ENCODE measurements around the gene CFAP91. TPM values are rescaled to one million over a fixed set of nuclear protein-coding genes. Genes with fewer than 3 reads are reported as not detected.
"Not testable (repeated sequence)": the region's sequence is repeated elsewhere in the genome, so short reads cannot be mapped to it uniquely, and the experiment has no call there.

The CFAP91 gene
- total RNA-seq, 4 donors from 2014 or later: 11.4 to 23.7 (median 15.8) TPM

DNA sequence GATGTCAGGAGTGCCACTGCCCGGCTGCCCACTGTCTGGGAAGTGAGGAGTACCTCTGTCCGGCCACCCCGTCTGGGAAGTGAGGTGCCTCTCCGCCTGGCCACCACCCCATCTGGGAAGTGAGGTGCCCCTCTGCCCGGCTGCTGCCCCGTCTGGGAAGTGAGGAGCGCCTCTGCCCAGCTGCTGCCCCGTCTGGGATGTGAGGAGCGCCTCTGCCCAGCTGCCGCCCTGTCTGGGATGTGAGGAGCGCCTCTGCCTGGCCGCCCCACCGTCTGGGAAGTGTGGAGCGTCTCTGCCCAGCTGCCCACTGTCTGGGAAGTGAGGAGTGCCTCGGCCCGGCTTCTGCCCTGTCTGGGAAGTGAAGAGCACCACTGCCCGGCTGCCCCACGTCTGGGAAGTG is 28.9 kb upstream of the CFAP91 start:
- H3K4me3 ChIP-seq: no peak overlapping the region
- no peaks in the 10 kb centered on the region for H3K9me3 ChIP-seq
- H3K27me3 ChIP-seq: no peaks in the 10 kb centered on the region
- 86 to 95% methylated on average over 10 to 18 of the region's 18 CpGs for WGBS, 2 donors
- no peak for DNase-seq (ENCODE audit: low spot score in 2 of 2)
- peaks cover 0 to 46% (median 10%) of the 10 kb centered on the region in 3 donors for H3K36me3 ChIP-seq
- peaks cover 0 to 38% (median 13%) of the 10 kb centered on the region in 4 donors for H3K4me1 ChIP-seq
- H3K27ac ChIP-seq: no peak overlapping the region
- TF ChIP-seq CTCF (IDR thresholded peaks at IDR 0.05) (no peak), EP300 (IDR thresholded peaks at IDR 0.05) (no peak), POLR2A (IDR thresholded peaks at IDR 0.05) (no peak)

GRCh38 chr3:119675188-119675874 is 27.5 kb upstream of the CFAP91 start:
- Histone ChIP-seq H3K9me3 (no peaks in the 10 kb centered on the region), H3K27me3 (no peaks in the 10 kb centered on the region), H3K4me3 (no peak overlapping the region), H3K4me1 (peaks cover 0 to 28% (median 13%) of the 10 kb centered on the region in 4 donors), H3K36me3 (peaks cover 0 to 40% (median 4%) of the 10 kb centered on the region in 3 donors), H3K27ac (peak overlapping the region in 3 of 4 donors; percentile 91 to 96 (median 92))
- DNase-seq (ENCODE audit: low spot score in 2 of 2): no peak
- TF ChIP-seq POLR2A (IDR thresholded peaks at IDR 0.05): no peak
- TF ChIP-seq EP300 (IDR thresholded peaks at IDR 0.05): no peak
- TF ChIP-seq CTCF (IDR thresholded peaks at IDR 0.05): no peak
- WGBS, 2 donors: 73 to 93% methylated on average over 5 of the region's 5 CpGs

DNA sequence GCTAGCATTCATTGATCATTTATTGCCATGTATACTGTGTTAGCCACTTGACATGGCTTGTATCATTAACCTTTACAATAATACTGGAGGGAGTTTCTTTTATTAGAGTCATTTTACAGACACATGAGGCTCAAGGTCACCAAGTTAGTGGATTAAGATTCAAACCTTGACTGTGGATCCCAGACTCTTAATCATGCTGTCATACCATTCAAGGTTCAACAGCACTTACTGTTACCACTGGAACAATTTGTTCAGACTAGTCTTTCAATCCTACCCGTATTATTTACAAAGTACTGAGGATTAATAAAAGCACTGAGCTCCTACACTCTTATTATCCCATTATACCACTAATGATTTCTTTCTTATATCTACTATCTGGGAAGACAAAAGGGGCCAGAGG is 26.8 kb upstream of the CFAP91 start:
- Histone ChIP-seq H3K27me3 (no peaks in the 10 kb centered on the region), H3K36me3 (peaks cover 0 to 39% (median 4%) of the 10 kb centered on the region in 3 donors), H3K4me1 (peaks cover 0 to 26% (median 13%) of the 10 kb centered on the region in 4 donors), H3K9me3 (no peaks in the 10 kb centered on the region), H3K27ac (peak overlapping the region; percentile 91 to 96 (median 94)), H3K4me3 (peak overlapping the region; percentile 63 to 78 (median 68))
- no peak for DNase-seq (ENCODE audit: low spot score in 2 of 2)
- 53 to 68% methylated on average over 1 of the region's 1 CpG for WGBS, 2 donors
- no peak for TF ChIP-seq POLR2A (IDR thresholded peaks at IDR 0.05)

DNA sequence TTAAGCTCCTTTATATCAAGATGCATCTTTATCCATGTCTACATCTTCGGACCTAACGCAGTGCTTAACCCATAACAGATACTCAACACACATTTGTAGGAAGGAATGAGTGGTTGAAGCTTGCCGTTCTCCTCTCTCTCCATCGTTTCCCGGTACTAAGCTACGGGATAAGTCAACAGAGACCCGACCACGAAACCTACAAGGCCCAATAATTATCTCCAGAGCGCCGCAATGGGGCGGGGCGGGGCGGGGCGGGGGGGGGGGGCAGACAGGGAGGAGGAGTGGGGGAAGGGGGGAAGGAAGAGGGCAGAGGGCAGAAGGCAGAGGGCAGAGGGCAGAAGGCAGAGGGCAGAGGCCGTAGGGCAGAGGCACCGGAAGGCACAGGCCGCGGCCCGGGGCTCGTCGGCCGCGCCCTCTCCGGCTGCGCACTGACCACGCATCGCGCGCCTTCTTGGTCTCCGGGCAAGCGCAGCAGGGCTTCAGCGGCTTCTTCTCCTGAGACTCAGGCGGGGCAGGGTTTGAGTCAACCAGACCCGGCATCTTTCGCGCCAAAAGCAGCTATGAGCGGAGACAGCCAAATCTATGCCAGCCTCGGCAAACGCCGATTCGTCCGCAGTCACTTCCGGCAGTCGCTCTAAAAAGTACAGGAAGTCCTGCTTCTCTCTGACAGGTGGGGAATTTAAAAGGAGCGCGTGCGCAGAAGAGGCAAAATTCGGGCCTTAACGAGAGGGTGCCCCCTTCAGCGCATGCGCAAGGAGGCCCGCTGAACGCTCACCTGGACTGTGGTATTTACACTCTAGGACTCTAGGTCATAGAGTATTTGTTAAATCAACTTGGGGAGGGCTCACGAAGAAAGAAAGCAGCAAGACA is 25.8 kb upstream of the CFAP91 start, which contains the start of gene COX17:
COX17 (minus strand) TSS at position 636 of the 870 bp plus-strand sequence; CDS start at position 540, 96 bp downstream.
- peak; percentile 85 to 87 for DNase-seq (ENCODE audit: low spot score in 2 of 2)
- Histone ChIP-seq H3K4me3 (peak within 1 kb of the TSS; percentile 63 to 78 (median 68)), H3K4me1 (peaks cover 0 to 26% (median 13%) of the 10 kb centered on the region in 4 donors), H3K9me3 (no peaks in the 10 kb centered on the region), H3K27me3 (no peaks in the 10 kb centered on the region), H3K27ac (peak within 1 kb of the TSS; percentile 91 to 96 (median 94)), H3K36me3 (peaks cover 0 to 29% (median 4%) of the 10 kb centered on the region in 3 donors)
- WGBS, 2 donors: 1% methylated on average over 51 to 52 of the region's 54 CpGs
- peak; percentile 60 to 92 for TF ChIP-seq EP300 (IDR thresholded peaks at IDR 0.05)
- TF ChIP-seq POLR2A (IDR thresholded peaks at IDR 0.05): peak; percentile 28 to 74
- peak in 1 of 5 experiments; percentile 26 for TF ChIP-seq CTCF (IDR thresholded peaks at IDR 0.05)

GRCh38 chr3:119677641-119677934 is 25.2 kb upstream of the CFAP91 start:
- no peak for DNase-seq (ENCODE audit: low spot score in 2 of 2)
- Histone ChIP-seq H3K27me3 (no peaks in the 10 kb centered on the region), H3K4me1 (peaks cover 0 to 26% (median 13%) of the 10 kb centered on the region in 4 donors), H3K36me3 (peaks cover 0 to 23% (median 4%) of the 10 kb centered on the region in 3 donors), H3K4me3 (peak overlapping the region; percentile 63 to 78 (median 68)), H3K9me3 (no peaks in the 10 kb centered on the region), H3K27ac (peak overlapping the region; percentile 91 to 96 (median 94))
- 3 to 7% methylated on average over 6 of the region's 6 CpGs for WGBS, 2 donors
- TF ChIP-seq EP300 (IDR thresholded peaks at IDR 0.05): no peak
- TF ChIP-seq POLR2A (IDR thresholded peaks at IDR 0.05): no peak
- no peak for TF ChIP-seq CTCF (IDR thresholded peaks at IDR 0.05)

- WGBS, 2 donors: 97 to 98% methylated on average over 10 of the region's 10 CpGs
- not testable (repeated sequence) for H3K4me3 ChIP-seq; H3K27me3 ChIP-seq; H3K9me3 ChIP-seq; DNase-seq (ENCODE audit: low spot score in 2 of 2)
- peak overlapping the region in 2 of 4 donors; percentile 91 to 96 for H3K27ac ChIP-seq
- H3K36me3 ChIP-seq: peaks cover 0 to 17% (median 0%) of the 10 kb centered on the region in 3 donors
- H3K4me1 ChIP-seq: peaks cover 0 to 26% (median 13%) of the 10 kb centered on the region in 4 donors
Observed at GRCh38 chr3:119678209-119678608, 24.6 kb upstream of the CFAP91 start.

Measured in tibial nerve (tissue), 4 donors.